ENCODE results near the gene TIAM2.

DNA sequence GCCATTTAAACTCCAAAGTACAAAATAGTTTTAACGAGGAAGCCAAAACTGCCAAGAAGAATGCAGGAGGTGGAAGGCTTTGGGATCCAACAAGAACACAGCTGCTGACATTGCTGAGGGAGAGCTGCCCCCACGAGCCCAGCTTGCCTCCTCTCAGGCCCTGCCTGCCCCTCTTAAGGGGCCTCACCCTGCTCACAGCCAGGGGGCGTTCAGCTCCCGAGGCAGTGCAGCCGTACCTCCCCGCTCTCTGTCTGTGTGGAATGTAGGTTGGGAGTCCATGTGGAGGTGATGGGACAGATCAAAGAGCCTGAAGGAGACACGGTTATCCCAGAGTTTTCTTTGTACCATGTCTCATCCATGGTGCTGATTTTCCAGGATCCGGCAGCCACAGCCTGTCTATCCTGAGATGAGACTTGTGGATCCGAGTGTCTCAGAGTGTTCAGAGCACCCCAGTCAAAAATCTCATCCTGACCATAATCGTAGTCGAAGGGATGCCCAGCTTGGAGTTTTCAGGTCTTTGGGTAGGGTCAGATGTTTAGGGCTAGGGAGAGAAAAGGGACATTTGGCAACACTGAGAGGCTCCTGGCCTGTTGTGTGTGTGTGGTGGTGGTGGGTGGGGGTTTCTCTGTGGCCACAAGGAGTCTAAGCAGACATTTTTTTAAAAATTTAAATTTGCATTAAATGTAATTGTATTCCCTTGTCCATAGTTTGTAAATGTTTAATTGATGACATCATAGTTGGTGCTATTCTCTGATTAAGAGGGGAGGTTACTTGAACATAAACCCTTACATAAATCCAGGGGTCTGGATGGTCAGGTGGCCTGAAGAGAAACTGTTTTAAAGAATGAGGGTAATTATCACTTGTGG is 157.3 kb downstream of the TIAM2 start:
- TF ChIP-seq, protein P1, sequence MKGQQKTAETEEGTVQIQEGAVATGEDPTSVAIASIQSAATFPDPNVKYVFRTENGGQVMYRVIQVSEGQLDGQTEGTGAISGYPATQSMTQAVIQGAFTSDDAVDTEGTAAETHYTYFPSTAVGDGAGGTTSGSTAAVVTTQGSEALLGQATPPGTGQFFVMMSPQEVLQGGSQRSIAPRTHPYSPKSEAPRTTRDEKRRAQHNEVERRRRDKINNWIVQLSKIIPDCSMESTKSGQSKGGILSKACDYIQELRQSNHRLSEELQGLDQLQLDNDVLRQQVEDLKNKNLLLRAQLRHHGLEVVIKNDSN (IDR thresholded peaks at IDR 0.05; ENCODE audit: borderline replicate concordance, extremely low read length, insufficient read depth, low read depth, low read length): no peak
- TF ChIP-seq TCF12 (IDR thresholded peaks at IDR 0.05; ENCODE audit: low read depth, low read length) (no peak), ZSCAN29 (IDR thresholded peaks at IDR 0.05) (no peak), SIX5 (IDR thresholded peaks at IDR 0.05; ENCODE audit: low read depth, low read length, severe bottlenecking) (no peak), BCL11A (IDR thresholded peaks at IDR 0.05; ENCODE audit: low read depth, low read length) (no peak), FOXM1 (IDR thresholded peaks at IDR 0.05; ENCODE audit: low read depth, low read length) (no peak)
- TF ChIP-seq, protein P2, sequence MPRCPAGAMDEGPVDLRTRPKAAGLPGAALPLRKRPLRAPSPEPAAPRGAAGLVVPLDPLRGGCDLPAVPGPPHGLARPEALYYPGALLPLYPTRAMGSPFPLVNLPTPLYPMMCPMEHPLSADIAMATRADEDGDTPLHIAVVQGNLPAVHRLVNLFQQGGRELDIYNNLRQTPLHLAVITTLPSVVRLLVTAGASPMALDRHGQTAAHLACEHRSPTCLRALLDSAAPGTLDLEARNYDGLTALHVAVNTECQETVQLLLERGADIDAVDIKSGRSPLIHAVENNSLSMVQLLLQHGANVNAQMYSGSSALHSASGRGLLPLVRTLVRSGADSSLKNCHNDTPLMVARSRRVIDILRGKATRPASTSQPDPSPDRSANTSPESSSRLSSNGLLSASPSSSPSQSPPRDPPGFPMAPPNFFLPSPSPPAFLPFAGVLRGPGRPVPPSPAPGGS (IDR thresholded peaks at IDR 0.05; ENCODE audit: borderline replicate concordance, insufficient read depth, low read depth, low read length, poor library complexity, severe bottlenecking): no peak
- TF ChIP-seq, protein P3, sequence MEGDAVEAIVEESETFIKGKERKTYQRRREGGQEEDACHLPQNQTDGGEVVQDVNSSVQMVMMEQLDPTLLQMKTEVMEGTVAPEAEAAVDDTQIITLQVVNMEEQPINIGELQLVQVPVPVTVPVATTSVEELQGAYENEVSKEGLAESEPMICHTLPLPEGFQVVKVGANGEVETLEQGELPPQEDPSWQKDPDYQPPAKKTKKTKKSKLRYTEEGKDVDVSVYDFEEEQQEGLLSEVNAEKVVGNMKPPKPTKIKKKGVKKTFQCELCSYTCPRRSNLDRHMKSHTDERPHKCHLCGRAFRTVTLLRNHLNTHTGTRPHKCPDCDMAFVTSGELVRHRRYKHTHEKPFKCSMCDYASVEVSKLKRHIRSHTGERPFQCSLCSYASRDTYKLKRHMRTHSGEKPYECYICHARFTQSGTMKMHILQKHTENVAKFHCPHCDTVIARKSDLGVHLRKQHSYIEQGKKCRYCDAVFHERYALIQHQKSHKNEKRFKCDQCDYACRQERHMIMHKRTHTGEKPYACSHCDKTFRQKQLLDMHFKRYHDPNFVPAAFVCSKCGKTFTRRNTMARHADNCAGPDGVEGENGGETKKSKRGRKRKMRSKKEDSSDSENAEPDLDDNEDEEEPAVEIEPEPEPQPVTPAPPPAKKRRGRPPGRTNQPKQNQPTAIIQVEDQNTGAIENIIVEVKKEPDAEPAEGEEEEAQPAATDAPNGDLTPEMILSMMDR (IDR thresholded peaks at IDR 0.05 in 2 of 3, conservative IDR thresholded peaks at IDR 0.05 in 1 of 3; ENCODE audit: control insufficient read depth in 2 of 3, extremely low read depth in 1 of 3, insufficient read depth in 1 of 3, low read depth in 3 of 3, low read length in 3 of 3): no peak

All from GM12878 (cell line).